Caco-2 (cell line): ENCODE measurements around the gene MED25. TPM values are rescaled to one million over a fixed set of nuclear protein-coding genes. Genes with fewer than 3 reads are reported as not detected.

ENCODE experiments used
- BruUV-seq: library from RNA; stranded (reverse); fragments of 400-500 nt; replicated peaks from 2 replicates; lab custom pipeline; 2021; lab: Mats Ljungman, UMichigan
- CTCF ChIA-PET: fragments of 300-600 bp; sonication (Branson Sonifier 250); formaldehyde crosslinking; loops from one replicate; lab custom pipeline; 2022; ENCODE audit warnings: antibody characterized with exemption; lab: Charles Lee
- POLR2A ChIA-PET: fragments of 300-600 bp; sonication (Branson Sonifier 250); formaldehyde crosslinking; loops from one replicate; lab custom pipeline; 2022; ENCODE audit warnings: antibody characterized with exemption; lab: Charles Lee
- DNase-seq, 2 experiments: peaks; one replicate each; pipeline versions ENCODE4 v3.0.0 to v3.0.0-alpha.2; 2020 to 2022
- H3K27me3 ChIP-seq: replicated peaks from 2 replicates; pipeline ENCODE4 v1.6.0; 2011; ENCODE audit warnings: low read length; ENCODE audit not compliant: control insufficient read depth, insufficient read depth
- H3K36me3 ChIP-seq: 2 replicates; pipeline ENCODE4 v1.5.1; 2011; ENCODE audit warnings: low read length; ENCODE audit not compliant: control insufficient read depth, insufficient read depth
- H3K4me1 ChIP-seq: fragments of 250-450 bp; sonication (Bioruptor Pico); 2 replicates; pipeline ENCODE4 v1.5.1; 2020; ENCODE audit warnings: mild to moderate bottlenecking
- H3K4me3 ChIP-seq: 2 replicates; pipeline ENCODE4 v1.5.1; 2011; ENCODE audit warnings: low read depth, mild to moderate bottlenecking, control low read depth, low read length
- H3K9me3 ChIP-seq: fragments of 250-450 bp; sonication (Bioruptor Pico); 2 replicates; pipeline ENCODE4 v1.5.1; 2020; ENCODE audit warnings: mild to moderate bottlenecking, moderate library complexity
- H3K27ac Mint-ChIP-seq: one replicate; pipeline ENCODE4 v1.8.0; 2022; ENCODE audit warnings: mixed read lengths; ENCODE audit not compliant: unreplicated experiment
- H3K27me3 Mint-ChIP-seq: one replicate; pipeline ENCODE4 v1.8.0; 2022; ENCODE audit warnings: mixed read lengths; ENCODE audit not compliant: insufficient read depth, unreplicated experiment
- H3K36me3 Mint-ChIP-seq: one replicate; pipeline ENCODE4 v1.8.0; 2022; ENCODE audit warnings: mild to moderate bottlenecking, mixed read lengths; ENCODE audit not compliant: insufficient read depth, unreplicated experiment
- H3K4me1 Mint-ChIP-seq: one replicate; pipeline ENCODE4 v1.8.0; 2022; ENCODE audit warnings: low read depth, mixed read lengths; ENCODE audit not compliant: unreplicated experiment
- H3K4me3 Mint-ChIP-seq: one replicate; pipeline ENCODE4 v1.8.0; 2022; ENCODE audit warnings: mild to moderate bottlenecking, moderate library complexity, mixed read lengths; ENCODE audit not compliant: unreplicated experiment
- H3K9me3 Mint-ChIP-seq: one replicate; pipeline ENCODE4 v1.8.0; 2022; ENCODE audit warnings: mixed read lengths; ENCODE audit not compliant: unreplicated experiment
- intact Hi-C: fragments of 100-400 bp; cut with micrococcal nuclease; formaldehyde crosslinking; loops from one replicate; pipeline ENCODE4 v1.10.0; 2022; ENCODE audit not compliant: unreplicated experiment
- total RNA-seq: library from RNA; stranded (reverse); gene quantifications from 2 replicates; pipeline ENCODE4 v1.2.3, GENCODE V29; 2022
- TF ChIP-seq, protein P1 (sequence below), 2 experiments: fragments of 200-600 bp in 1 of 2; IDR thresholded peaks; 1 replicate in 1 of 2; 2 replicates in 1 of 2; pipeline versions ENCODE4 v1.5.1 to v1.8.0; 2011 to 2022; ENCODE audit warnings: antibody characterized with exemption in 1 of 2, control low read depth in 1 of 2, inconsistent platforms in 1 of 2, low read depth in 1 of 2, low read length in 1 of 2, mild to moderate bottlenecking in 1 of 2, moderate library complexity in 1 of 2; ENCODE audit not compliant: insufficient read depth in 1 of 2, severe bottlenecking in 1 of 2, unreplicated experiment in 1 of 2

Gene MED25
- total RNA-seq, 1 experiment from 2014 or later, result 102 TPM

DNA sequence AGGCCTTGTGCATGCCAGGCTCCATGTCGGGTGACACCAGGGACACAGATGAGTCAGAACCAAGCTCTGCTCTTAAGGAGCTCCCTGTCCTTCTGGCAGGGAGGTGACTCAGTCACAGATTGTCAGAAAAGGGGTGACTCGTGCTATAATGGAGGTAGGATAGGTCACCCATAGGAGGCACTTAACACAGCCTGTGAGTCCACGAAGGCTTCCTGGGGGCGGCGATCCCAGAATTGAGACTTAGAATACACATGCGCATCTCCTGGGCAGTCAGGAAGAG lies 24.6 kb upstream of the MED25 start:
- intact Hi-C loops, result no loop called here

DNA sequence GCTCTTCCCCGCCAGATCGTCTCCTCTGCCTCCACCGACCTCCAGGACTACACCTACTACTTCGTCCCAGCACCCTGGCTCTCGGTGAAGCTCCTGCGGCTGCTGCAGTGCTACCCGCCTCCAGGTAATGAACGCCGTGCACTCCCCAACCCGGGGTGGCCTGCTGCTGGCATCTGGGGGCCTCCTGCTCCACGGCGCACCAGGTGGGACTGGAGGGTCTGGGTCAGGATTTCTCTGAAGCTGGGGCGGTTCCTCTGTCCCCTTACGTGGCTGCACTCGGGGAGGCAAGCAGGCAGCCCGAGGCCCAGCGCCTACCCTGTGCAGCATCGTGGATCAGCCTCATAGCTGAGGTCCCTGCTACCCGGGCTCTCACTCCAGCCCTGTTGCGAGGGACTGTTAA lies 22.5 kb upstream of the MED25 start:
- POLR2A ChIA-PET, result no interaction called here
- intact Hi-C loops, result no loop called here
- Histone ChIP-seq H3K4me3 (no peak overlapping the region), H3K4me1 (no peaks in the 10 kb centered on the region), H3K9me3 (no peaks in the 10 kb centered on the region), H3K36me3 (peaks cover 2% of the 10 kb centered on the region), H3K27me3 (no peaks in the 10 kb centered on the region)
- no peaks in the 10 kb centered on the region for H3K9me3 Mint-ChIP-seq
- CTCF ChIA-PET, result no interaction called here
- DNase-seq, result no peak
- TF ChIP-seq, protein P1, sequence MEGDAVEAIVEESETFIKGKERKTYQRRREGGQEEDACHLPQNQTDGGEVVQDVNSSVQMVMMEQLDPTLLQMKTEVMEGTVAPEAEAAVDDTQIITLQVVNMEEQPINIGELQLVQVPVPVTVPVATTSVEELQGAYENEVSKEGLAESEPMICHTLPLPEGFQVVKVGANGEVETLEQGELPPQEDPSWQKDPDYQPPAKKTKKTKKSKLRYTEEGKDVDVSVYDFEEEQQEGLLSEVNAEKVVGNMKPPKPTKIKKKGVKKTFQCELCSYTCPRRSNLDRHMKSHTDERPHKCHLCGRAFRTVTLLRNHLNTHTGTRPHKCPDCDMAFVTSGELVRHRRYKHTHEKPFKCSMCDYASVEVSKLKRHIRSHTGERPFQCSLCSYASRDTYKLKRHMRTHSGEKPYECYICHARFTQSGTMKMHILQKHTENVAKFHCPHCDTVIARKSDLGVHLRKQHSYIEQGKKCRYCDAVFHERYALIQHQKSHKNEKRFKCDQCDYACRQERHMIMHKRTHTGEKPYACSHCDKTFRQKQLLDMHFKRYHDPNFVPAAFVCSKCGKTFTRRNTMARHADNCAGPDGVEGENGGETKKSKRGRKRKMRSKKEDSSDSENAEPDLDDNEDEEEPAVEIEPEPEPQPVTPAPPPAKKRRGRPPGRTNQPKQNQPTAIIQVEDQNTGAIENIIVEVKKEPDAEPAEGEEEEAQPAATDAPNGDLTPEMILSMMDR (IDR thresholded peaks at IDR 0.05; ENCODE audit: insufficient read depth in 1 of 2, low read depth in 1 of 2, low read length in 1 of 2, severe bottlenecking in 1 of 2, unreplicated experiment in 1 of 2), result no peak
- H3K4me1 Mint-ChIP-seq, result no peaks in the 10 kb centered on the region
- H3K4me3 Mint-ChIP-seq, result no peak overlapping the region
- H3K27me3 Mint-ChIP-seq, result no peaks in the 10 kb centered on the region
- no TSS peak for BruUV-seq
- no peak overlapping the region for H3K27ac Mint-ChIP-seq
- peaks cover 66% of the 10 kb centered on the region for H3K36me3 Mint-ChIP-seq

More for the DNA sequence above, 24.6 kb upstream of the MED25 start:
- Histone ChIP-seq H3K4me3 (no peak overlapping the region), H3K4me1 (no peaks in the 10 kb centered on the region), H3K9me3 (no peaks in the 10 kb centered on the region), H3K36me3 (peaks cover 2% of the 10 kb centered on the region), H3K27me3 (no peaks in the 10 kb centered on the region)
- POLR2A ChIA-PET, result no interaction called here
- no peak overlapping the region for H3K27ac Mint-ChIP-seq
- TF ChIP-seq, protein P1 (IDR thresholded peaks at IDR 0.05; ENCODE audit: insufficient read depth in 1 of 2, low read depth in 1 of 2, low read length in 1 of 2, severe bottlenecking in 1 of 2, unreplicated experiment in 1 of 2), result no peak
- no TSS peak for BruUV-seq
- H3K4me1 Mint-ChIP-seq, result no peaks in the 10 kb centered on the region
- H3K4me3 Mint-ChIP-seq, result no peak overlapping the region
- H3K9me3 Mint-ChIP-seq, result no peaks in the 10 kb centered on the region
- no peak for DNase-seq
- H3K27me3 Mint-ChIP-seq, result no peaks in the 10 kb centered on the region
- CTCF ChIA-PET, result interaction anchor here (0.6 kb wide), 1 partner anchor 117 kb away, joined by 3 read pairs; the partner anchor contains the start of gene PRMT1
- H3K36me3 Mint-ChIP-seq, result peaks cover 63% of the 10 kb centered on the region

DNA sequence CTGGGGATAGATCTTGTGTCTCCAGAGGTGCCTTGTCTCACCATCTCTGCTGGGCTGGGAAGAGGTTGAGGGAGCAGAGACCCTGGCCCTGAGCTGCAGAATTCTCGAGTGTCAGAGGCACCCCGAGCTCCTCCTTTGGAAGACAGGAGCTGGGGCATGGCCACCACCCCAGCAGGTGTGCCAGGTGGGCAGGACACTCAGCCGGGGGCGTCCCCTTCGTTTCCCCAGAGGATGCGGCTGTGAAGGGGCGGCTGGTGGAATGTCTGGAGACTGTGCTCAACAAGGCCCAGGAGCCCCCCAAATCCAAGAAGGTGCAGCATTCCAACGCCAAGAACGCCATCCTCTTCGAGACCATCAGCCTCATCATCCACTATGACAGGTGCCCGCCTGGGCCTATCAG lies 19.5 kb upstream of the MED25 start:
- POLR2A ChIA-PET, result no interaction called here
- intact Hi-C loops, result no loop called here
- no peaks in the 10 kb centered on the region for H3K27me3 Mint-ChIP-seq
- no peaks in the 10 kb centered on the region for H3K4me1 Mint-ChIP-seq
- Histone ChIP-seq H3K4me1 (no peaks in the 10 kb centered on the region), H3K36me3 (peaks cover 1% of the 10 kb centered on the region), H3K27me3 (no peaks in the 10 kb centered on the region), H3K9me3 (no peaks in the 10 kb centered on the region), H3K4me3 (no peak overlapping the region)
- peaks cover 76% of the 10 kb centered on the region for H3K36me3 Mint-ChIP-seq
- TF ChIP-seq, protein P1 (IDR thresholded peaks at IDR 0.05; ENCODE audit: insufficient read depth in 1 of 2, low read depth in 1 of 2, low read length in 1 of 2, severe bottlenecking in 1 of 2, unreplicated experiment in 1 of 2), result no peak
- H3K27ac Mint-ChIP-seq, result no peak overlapping the region
- BruUV-seq, result no TSS peak
- no peaks in the 10 kb centered on the region for H3K9me3 Mint-ChIP-seq
- H3K4me3 Mint-ChIP-seq, result no peak overlapping the region
- no peak for DNase-seq
- CTCF ChIA-PET, result no interaction called here
